ENCODE results near the gene CD55.

GRCh38 chr1:207393610-207394009 is 72.1 kb downstream of the CD55 start:
- TF ChIP-seq CTCF (IDR thresholded peaks at IDR 0.05), result no peak
- no peak for TF ChIP-seq POLR2A (IDR thresholded peaks at IDR 0.05)

All from adrenal gland (tissue), 5 donors.